Testis (tissue), 2 donors: ENCODE measurements around the gene AFF1.

Experiments used
- CTCF ChIP-seq, 3 experiments: fragments of 450-650 bp in 2 of 3; fragments of 200-600 bp in 1 of 3; sonication (generic) in 1 of 3; IDR thresholded peaks; one replicate each; pipeline ENCODE4 v1.5.1; 2016 to 2019; ENCODE audit warnings: antibody characterized with exemption in 3 of 3, mild to moderate bottlenecking in 2 of 3, moderate library complexity in 1 of 3
- POLR2A ChIP-seq: fragments of 450-650 bp; IDR thresholded peaks from one replicate; pipeline ENCODE4 v1.6.1; 2017; ENCODE audit warnings: antibody characterized with exemption, mild to moderate bottlenecking, moderate library complexity

- no peak for TF ChIP-seq POLR2A
- no peak for TF ChIP-seq CTCF (IDR thresholded peaks at IDR 0.05)
These were observed 99.1 kb downstream of the AFF1 start for GRCh38 chr4:87033902-87034301.
